ENCODE measurements around the gene PIK3R5.
"Not testable (repeated sequence)": the region's sequence is repeated elsewhere in the genome, so short reads cannot be mapped to it uniquely, and the experiment has no call there.

The PIK3R5 gene

DNA sequence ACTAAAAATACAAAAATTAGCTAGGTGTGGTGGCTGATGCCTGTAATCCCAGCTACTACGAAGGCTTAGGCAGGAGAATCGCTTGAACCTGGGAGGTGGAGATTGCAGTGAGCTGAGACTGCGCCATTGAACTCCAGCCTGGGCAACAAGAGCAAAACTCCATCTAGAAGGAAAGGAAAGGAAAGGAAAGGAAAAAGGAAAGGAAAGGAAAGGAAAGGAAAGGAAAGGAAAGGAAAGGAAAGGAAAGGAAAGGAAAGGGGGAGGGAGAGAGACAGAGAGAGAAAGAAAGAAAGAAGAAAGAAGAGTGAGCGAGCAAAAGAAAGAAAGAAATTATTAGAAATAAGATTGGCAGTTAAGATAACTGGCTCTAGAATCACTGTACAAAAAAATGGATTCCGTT, 18.7 kb upstream of the PIK3R5 start:
- DNase-seq = not testable (repeated sequence)

- no peak for DNase-seq
Measured at GRCh38 chr17:8981443-8981842, 15.9 kb upstream of the PIK3R5 start.

DNA sequence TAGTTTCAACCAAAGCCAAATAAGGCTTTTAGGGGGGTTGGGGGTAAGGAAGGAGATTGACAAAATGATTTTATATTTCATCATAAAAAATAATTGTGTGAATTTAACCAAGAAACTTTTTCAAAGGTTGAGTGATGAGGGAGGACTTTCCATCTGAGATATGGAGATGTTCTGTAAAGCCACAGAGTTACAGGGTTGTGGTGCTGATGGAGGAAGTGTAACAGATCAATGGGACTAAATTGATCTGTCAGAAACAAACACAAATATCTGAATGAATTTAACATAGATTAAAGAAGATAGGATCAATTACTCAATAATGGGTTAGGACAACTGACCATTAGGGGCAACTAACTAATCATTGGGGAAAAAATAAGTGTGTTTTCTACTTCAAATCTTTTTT, 14.2 kb upstream of the PIK3R5 start:
- no peak for DNase-seq

DNA sequence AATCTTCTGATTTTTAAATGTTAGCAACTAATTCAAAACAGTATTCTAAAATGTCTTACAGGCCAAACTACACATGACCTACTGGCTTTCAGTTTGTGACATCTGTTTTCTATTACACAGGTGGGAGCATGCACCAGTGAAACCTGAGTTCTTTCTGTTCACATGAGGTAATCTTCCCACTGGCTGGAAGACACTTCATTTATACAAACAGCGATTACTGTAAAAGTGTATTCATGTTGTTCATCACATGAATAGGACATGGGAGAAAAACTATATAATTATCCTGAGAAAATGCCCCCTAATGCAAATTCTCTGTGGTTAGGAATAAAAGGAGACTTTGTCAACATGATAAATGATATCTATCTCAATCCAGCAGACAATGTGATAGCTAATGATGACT, 11.1 kb upstream of the PIK3R5 start:
- DNase-seq = no peak

- no peak for DNase-seq
Measured at GRCh38 chr17:8975091-8975725, 9.7 kb upstream of the PIK3R5 start.

GRCh38 chr17:8969901-8970300, 4.4 kb upstream of the PIK3R5 start:
- no peak for DNase-seq

DNA sequence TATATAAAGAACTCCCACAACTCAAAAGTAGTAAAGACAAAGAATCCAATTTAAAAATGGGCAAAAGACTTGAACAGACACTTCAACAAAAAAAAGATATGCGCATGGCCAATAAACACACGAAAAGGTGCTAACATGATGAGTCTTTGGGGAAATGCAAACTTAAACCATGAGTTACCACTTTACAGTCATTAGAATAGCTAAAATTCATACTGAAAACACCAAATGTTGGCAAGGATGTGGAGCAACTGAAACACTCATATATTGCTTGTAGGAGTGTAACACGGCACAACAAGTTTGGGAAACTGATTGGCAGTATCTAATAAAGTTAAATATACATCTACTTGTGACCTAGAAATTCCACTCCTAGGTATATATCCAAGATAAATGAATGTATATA, 3.0 kb upstream of the PIK3R5 start:
- no peak for DNase-seq

DNA sequence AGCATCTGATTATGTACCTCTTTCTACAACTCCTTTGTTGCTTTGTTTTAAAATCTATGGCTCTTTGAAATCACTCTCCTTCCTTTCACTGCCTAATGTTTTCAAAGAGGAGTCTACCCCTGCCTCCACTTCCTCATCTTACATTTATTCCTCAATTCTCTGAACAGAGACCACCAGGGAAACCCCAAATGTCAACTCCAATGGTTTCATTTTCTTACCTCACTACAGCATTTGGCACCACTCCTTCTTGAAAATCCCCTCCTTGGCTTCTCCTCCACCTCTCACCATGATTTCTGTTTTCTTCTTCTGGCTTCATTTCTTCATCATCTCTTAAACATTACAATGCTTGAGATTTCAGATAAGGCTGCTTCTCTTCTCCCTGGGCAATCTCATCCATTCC, 2.4 kb upstream of the PIK3R5 start:
- no peak for DNase-seq

- DNase-seq = peak in 1 of 2 donors; percentile 56
Measured at GRCh38 chr17:8966926-8967325, 1.4 kb upstream of the PIK3R5 start.

DNA sequence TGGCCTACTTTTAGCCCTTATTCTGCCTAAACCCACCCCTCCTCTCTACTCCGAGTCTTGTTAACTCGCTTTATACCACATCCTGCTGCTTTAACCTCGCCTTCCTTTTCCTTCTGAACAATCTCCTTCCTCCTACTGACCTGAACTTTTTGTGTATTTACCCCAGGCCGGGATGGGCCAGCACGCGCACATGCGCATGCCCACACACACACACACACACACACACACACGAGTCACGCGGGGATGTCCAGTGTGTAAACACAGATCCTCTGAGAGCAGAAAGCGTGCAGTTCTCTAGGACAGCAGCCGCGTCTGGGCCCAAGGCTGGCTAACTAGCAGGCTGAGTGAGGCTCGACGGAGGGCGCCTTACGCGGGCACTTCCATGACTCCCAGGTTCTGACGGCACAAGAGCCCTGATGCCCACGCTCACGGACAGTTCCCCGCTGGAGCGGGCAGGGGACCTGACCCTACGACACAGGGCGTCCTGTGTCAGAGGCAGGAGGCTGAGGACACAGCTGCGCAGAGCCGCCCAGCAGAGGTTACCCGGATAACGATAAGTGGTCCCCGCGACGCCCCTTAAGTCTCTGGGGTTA, 610 bp downstream of the PIK3R5 start:
- DNase-seq = peak; percentile 54 to 67

DNA sequence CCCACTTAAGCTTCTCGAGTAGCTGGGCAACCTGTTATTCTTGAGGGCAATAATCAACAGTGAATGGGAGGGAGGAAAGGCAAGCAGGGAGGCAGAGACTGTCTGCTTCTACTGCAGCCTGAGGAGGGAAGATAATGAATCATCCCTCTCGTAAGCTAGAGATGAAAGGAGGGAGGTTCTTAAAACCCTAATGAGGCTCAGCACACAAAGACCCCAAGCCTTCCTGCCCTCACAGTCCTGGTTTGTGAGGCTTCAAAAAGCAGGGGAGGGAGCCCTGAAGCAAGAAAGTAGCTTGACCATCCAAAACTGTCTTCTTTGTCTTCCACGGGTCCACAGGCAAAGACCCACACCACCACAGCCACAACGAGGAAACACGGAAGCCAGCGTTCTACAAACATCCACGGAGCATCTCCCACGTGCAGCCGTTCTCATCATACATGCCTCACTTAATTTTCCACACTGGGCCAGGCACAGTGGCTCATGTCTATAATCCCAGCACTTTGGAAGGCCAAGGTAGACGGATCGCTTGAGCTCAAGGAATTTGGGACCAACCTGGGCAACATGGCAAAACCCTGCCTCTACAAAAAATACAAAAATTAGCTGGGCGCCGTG, 1.8 kb downstream of the PIK3R5 start:
- DNase-seq = no peak

DNA sequence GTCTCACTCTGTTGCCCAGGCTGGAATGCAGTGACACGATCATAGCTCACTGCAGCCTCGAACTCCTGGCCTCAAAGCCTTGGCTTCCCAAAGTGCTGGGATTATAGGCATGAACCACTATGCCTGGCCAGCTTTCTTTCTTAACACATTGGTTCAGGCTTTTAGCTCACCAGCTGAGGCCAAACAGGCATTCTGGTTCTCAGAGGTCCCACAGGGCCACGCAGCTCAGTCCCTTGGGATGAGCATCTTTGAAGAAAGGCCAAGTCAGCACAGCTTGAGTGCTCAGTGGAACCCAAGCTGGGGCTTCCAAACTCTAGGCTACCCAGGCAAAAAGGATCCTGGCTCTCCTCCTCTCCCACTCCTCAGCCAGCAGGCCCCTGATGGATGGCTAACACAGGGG, 2.5 kb downstream of the PIK3R5 start:
- no peak for DNase-seq

DNA sequence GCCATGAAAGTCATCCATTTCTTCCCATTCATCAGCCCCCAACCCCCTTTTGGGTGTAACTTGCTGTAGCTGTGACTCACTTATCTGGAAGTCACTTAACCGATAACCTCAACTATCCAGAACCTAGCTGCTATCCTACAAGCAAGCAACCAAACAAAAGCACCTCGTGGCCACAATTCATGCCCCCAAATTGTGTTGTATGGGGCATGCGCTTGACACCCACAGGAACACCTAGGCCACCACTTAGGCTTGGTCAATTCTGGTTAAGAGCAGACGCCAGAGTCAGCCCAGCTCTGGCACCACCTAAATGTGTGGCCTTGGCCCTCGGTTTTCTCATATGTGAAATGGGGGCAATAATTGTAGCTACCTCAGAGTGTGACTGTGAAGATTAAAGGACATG, 3.7 kb downstream of the PIK3R5 start:
- DNase-seq = no peak

- DNase-seq = no peak
Measured at GRCh38 chr17:8960325-8961140, 5.0 kb downstream of the PIK3R5 start.

GRCh38 chr17:8959312-8959918, 6.1 kb downstream of the PIK3R5 start:
- DNase-seq = no peak

DNA sequence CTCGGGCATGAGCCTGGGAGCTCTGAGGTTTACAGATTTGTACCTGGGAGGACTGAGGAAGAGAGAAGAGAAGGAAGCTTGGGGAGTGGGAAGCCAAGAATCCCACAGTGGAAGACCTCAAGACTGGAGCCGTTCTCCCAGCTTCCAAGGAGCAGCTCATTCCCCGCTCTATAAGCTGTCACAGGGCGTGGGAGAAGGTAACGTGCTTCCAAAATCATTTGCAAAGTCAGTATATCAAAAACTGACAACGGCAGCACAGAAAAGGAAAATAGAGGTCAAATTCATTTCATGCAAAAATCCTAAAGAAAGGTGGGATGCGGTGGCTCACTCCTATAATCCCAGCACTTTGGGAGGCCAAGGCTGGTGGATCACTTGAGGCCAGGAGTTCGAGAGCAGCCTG, 7.8 kb downstream of the PIK3R5 start:
- DNase-seq = no peak

- no peak for DNase-seq
Measured at GRCh38 chr17:8956465-8956902, 9.0 kb downstream of the PIK3R5 start.

GRCh38 chr17:8955021-8955959, 10.2 kb downstream of the PIK3R5 start:
- DNase-seq = peak in 1 of 2 donors; percentile 43

DNA sequence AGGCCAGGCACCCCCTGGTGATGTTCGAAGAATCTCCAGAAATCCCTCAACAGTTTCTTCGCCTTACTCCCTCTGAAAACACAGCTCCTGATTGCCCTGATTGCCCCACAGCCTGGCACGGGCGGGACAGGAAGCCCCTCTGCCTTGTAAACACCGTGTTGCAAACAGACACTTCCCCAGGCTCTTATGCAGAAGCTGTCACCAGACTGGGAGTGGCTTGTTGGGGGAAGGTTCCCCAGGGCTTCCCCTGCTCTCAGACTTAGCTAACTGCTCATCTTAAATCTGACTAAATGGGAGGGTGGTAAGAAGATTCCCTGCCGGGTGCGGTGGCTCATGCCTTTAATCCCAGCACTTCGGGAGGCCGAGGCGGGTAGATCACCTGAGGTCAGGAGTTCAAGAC, 11.2 kb downstream of the PIK3R5 start:
- peak; percentile 86 to 87 for DNase-seq

GRCh38 chr17:8953156-8953885, 12.2 kb downstream of the PIK3R5 start:
- DNase-seq = peak in 1 of 2 donors; percentile 67

- DNase-seq = peak in 1 of 2 donors; percentile 39
Measured at GRCh38 chr17:8952191-8952590, 13.3 kb downstream of the PIK3R5 start.
